Hepatocyte (in vitro differentiated cells): ENCODE data around the gene NUDT14. TPM values are rescaled to one million over a fixed set of nuclear protein-coding genes. Genes with fewer than 3 reads are reported as not detected.

Experiments
- DNase-seq: peaks from one replicate; pipeline ENCODE4 v3.0.0-alpha.2; 2016; ENCODE audit warnings: low spot score
- H2AFZ ChIP-seq: fragments of 200-600 bp; sonication (generic); 2 replicates; pipeline ENCODE4 v1.6.0; 2016; ENCODE audit warnings: antibody characterized with exemption, mild to moderate bottlenecking
- H3K27ac ChIP-seq: fragments of 200-600 bp; sonication (generic); 2 replicates; pipeline ENCODE4 v1.5.1; 2016; ENCODE audit warnings: mild to moderate bottlenecking
- H3K27me3 ChIP-seq: fragments of 200-600 bp; sonication (generic); 2 replicates; pipeline ENCODE4 v1.6.1; 2016
- H3K36me3 ChIP-seq: fragments of 200-600 bp; sonication (generic); replicated peaks from 2 replicates; pipeline ENCODE4 v1.5.1; 2016; ENCODE audit warnings: low read depth; ENCODE audit not compliant: insufficient read depth
- H3K4me1 ChIP-seq: fragments of 200-600 bp; sonication (generic); 2 replicates; pipeline ENCODE4 v1.5.1; 2016; ENCODE audit warnings: mild to moderate bottlenecking, moderate library complexity; ENCODE audit not compliant: insufficient read depth
- H3K4me2 ChIP-seq: fragments of 200-600 bp; sonication (generic); 2 replicates; pipeline ENCODE4 v1.6.0; 2016
- H3K4me3 ChIP-seq: fragments of 200-600 bp; sonication (generic); 2 replicates; pipeline ENCODE4 v1.5.1; 2016; ENCODE audit warnings: mild to moderate bottlenecking
- H3K79me2 ChIP-seq: fragments of 200-600 bp; sonication (generic); 2 replicates; pipeline ENCODE4 v1.6.0; 2017; ENCODE audit warnings: mild to moderate bottlenecking
- H3K9me2 ChIP-seq: fragments of 200-600 bp; sonication (generic); replicated peaks from 2 replicates; pipeline ENCODE4 v1.6.0; 2017; ENCODE audit warnings: mild to moderate bottlenecking; ENCODE audit not compliant: insufficient read depth
- H3K9me3 ChIP-seq: fragments of 200-600 bp; sonication (generic); 2 replicates; pipeline ENCODE4 v1.5.1; 2016; ENCODE audit warnings: low read depth, mild to moderate bottlenecking
- H4K20me1 ChIP-seq: fragments of 200-600 bp; sonication (generic); 2 replicates; pipeline ENCODE4 v1.6.0; 2016; ENCODE audit warnings: mild to moderate bottlenecking; ENCODE audit not compliant: insufficient read depth, poor library complexity, severe bottlenecking
- EZH2 ChIP-seq: fragments of 200-600 bp; sonication (generic); IDR thresholded peaks from 2 replicates; pipeline ENCODE4 v1.6.1; 2016; ENCODE audit warnings: antibody characterized with exemption, mild to moderate bottlenecking, borderline replicate concordance
- EZH2phosphoT487 ChIP-seq: fragments of 200-600 bp; sonication (generic); IDR thresholded peaks from one replicate; pipeline ENCODE4 v1.6.1; 2018; ENCODE audit warnings: antibody characterized with exemption, mild to moderate bottlenecking, low read depth, moderate library complexity; ENCODE audit not compliant: unreplicated experiment, severe bottlenecking
- WGBS: methylation state at CpG from one replicate; pipeline ENCODE4 v1.1.6; 2016; ENCODE audit warnings: low lambda C conversion rate; ENCODE audit errors: missing lambda C conversion rate; 5-methylcytosine and 5-hydroxymethylcytosine counted together
- polyA plus RNA-seq: library from polyadenylated mRNA; unstranded; fragments of >200 nt; fragmentation: Nextera tagmentation; extraction: Ambion mirVana; gene quantifications from 2 replicates; pipeline ENCODE4 v1.2.1, GENCODE V29; 2016
- total RNA-seq: library from RNA; depleted of rRNA; stranded (reverse); fragments of >200 nt; gene quantifications from 2 replicates; pipeline ENCODE4 v1.2.3, GENCODE V29; 2014
- TF ChIP-seq, protein P1 (sequence below): fragments of 200-600 bp; sonication (generic); IDR thresholded peaks from 2 replicates; pipeline ENCODE4 v1.5.1; 2016; ENCODE audit warnings: antibody characterized with exemption, mild to moderate bottlenecking; ENCODE audit not compliant: poor library complexity

The NUDT14 gene
- total and polyA plus RNA-seq, 2 experiments from 2014 or later = 47.4 to 98.1 TPM

DNA sequence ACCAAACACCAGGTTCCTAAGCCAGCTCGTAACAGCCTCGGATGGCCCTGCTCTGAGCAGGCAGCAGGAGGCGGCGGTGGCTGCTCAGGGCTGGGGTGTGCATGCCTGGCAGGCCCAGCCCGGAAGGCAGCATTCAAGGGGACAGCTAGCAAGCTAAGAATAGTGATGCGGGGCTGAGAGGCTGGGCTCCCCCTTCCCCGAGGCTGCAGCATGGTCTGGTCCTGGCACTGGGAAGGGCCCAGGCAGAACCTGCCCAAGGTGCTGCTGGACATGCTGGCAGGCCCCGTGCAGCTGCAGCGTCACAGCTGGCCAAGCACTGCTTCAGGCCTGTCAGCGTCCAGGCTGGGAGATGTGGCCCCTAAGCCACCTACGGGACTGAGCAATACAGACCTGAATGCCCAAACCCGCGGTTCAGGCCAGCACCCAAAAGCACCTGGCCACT lies 26.4 kb upstream of the NUDT14 start:
- H3K4me2 ChIP-seq = no peak overlapping the region
- no peaks in the 10 kb centered on the region for H3K79me2 ChIP-seq
- WGBS = 84% methylated on average over 13 of the region's 13 CpGs
- no peak overlapping the region for H3K4me3 ChIP-seq
- no peaks in the 10 kb centered on the region for H3K9me3 ChIP-seq
- no peaks in the 10 kb centered on the region for H3K27me3 ChIP-seq
- no peak overlapping the region for H2AFZ ChIP-seq
- H4K20me1 ChIP-seq = no peaks in the 10 kb centered on the region
- H3K9me2 ChIP-seq = no peaks in the 10 kb centered on the region
- H3K4me1 ChIP-seq = peaks cover 4% of the 10 kb centered on the region
- no peak overlapping the region for H3K27ac ChIP-seq
- DNase-seq = no peak
- TF ChIP-seq EZH2phosphoT487 (no peak), EZH2 (no peak)
- TF ChIP-seq, protein P1, sequence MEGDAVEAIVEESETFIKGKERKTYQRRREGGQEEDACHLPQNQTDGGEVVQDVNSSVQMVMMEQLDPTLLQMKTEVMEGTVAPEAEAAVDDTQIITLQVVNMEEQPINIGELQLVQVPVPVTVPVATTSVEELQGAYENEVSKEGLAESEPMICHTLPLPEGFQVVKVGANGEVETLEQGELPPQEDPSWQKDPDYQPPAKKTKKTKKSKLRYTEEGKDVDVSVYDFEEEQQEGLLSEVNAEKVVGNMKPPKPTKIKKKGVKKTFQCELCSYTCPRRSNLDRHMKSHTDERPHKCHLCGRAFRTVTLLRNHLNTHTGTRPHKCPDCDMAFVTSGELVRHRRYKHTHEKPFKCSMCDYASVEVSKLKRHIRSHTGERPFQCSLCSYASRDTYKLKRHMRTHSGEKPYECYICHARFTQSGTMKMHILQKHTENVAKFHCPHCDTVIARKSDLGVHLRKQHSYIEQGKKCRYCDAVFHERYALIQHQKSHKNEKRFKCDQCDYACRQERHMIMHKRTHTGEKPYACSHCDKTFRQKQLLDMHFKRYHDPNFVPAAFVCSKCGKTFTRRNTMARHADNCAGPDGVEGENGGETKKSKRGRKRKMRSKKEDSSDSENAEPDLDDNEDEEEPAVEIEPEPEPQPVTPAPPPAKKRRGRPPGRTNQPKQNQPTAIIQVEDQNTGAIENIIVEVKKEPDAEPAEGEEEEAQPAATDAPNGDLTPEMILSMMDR = no peak
- H3K36me3 ChIP-seq = no peaks in the 10 kb centered on the region

DNA sequence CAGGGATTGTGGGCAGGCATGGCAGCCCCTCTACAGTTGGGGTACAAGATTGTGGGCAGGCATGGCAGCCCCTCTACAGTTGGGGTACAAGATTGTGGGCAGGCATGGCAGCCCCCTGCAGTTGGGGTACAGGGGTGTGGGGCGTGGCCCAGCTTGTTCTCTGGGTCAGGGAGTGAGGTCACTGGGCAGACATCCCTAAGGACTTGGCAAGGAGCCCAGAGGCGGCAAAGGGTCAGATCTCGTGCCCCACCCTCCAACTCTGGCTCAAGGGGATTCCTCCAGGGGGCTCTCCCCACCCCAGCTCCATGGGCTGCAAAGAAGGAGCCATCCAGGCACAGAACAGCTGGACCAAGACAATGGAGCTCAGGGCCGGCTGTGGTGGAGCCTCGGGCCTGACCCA lies 25.8 kb upstream of the NUDT14 start:
- Histone ChIP-seq H2AFZ (no peak overlapping the region), H3K9me3 (no peaks in the 10 kb centered on the region), H3K4me2 (no peak overlapping the region), H4K20me1 (no peaks in the 10 kb centered on the region), H3K4me3 (no peak overlapping the region), H3K4me1 (peaks cover 4% of the 10 kb centered on the region), H3K79me2 (no peaks in the 10 kb centered on the region), H3K27me3 (no peaks in the 10 kb centered on the region), H3K27ac (no peak overlapping the region), H3K36me3 (no peaks in the 10 kb centered on the region), H3K9me2 (no peaks in the 10 kb centered on the region)
- 81% methylated on average over 5 of the region's 5 CpGs for WGBS
- DNase-seq = no peak
- no peak for TF ChIP-seq EZH2
- TF ChIP-seq, protein P1 = no peak
- TF ChIP-seq EZH2phosphoT487 = no peak

DNA sequence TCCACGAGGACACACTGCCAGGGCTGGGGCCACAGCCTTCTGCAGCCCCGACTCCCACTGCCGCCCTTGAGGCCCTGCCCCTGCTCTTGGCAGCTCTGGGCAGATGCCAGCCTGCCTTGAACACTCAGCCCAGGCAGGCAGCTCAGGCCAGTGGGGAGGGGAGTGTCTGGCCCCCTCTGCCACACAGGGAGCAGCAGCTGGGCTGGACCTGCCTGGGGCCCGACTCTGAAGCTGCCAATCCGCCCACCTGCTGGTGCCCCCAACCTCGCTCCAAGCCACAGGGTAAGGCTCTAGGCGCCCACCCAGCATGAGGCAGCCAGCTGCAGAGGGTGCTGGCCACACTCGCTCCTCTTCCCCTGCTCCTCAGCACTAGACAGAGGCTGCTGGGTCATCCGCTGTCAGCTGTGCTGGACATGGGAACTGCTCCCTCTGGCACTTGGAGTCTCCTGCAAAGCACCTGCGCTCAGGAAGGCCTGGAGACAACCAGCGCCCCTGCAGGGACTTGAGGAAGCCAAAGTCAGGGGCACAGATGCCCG lies 24.6 kb upstream of the NUDT14 start:
- Histone ChIP-seq H3K4me1 (peaks cover 4% of the 10 kb centered on the region), H2AFZ (no peak overlapping the region), H3K9me3 (no peaks in the 10 kb centered on the region), H3K36me3 (no peaks in the 10 kb centered on the region), H3K79me2 (no peaks in the 10 kb centered on the region), H3K9me2 (no peaks in the 10 kb centered on the region), H3K4me3 (no peak overlapping the region), H4K20me1 (no peaks in the 10 kb centered on the region), H3K4me2 (no peak overlapping the region), H3K27me3 (no peaks in the 10 kb centered on the region), H3K27ac (no peak overlapping the region)
- TF ChIP-seq, protein P1 = no peak
- no peak for TF ChIP-seq EZH2
- TF ChIP-seq EZH2phosphoT487 = no peak
- no peak for DNase-seq
- WGBS = 67% methylated on average over 12 of the region's 12 CpGs
